Erythroblast (primary cell): Measurements from ENCODE around the gene CAPN5.

Experiments used
- GATA1 ChIP-seq: IDR thresholded peaks from 2 replicates; pipeline ENCODE4 v1.6.1; 2011; ENCODE audit warnings: low read depth, mild to moderate bottlenecking, control low read depth, low read length, moderate library complexity
- POLR2A ChIP-seq: IDR thresholded peaks from 2 replicates; pipeline ENCODE4 v1.6.1; 2011; ENCODE audit warnings: mild to moderate bottlenecking, low read length

DNA sequence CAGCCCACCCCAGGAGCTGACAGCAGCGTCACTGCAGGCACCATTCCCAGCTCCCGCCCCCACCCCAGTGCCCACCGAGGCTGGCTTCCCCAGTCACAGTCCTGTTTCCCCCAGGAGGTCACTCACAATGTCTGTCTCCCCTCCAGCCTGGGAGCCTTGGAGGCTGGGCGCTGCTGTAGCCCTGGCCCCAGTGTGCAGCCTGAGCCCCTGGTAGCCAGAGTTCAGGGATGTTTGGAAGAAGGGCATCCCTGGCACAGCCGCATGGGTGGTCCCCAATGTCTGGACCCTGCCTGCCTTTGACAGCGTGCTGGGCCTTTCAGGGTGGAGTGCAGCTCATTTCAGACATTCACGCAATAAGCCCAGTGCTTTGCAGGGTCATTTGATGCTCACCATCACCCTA is 4.3 kb downstream of the CAPN5 start:
- TF ChIP-seq POLR2A = no peak
- TF ChIP-seq GATA1 = no peak
